Central memory CD8-positive, alpha-beta T cell (primary cell): ENCODE data around the gene SFI1.
"Not testable (repeated sequence)": the region's sequence is repeated elsewhere in the genome, so short reads cannot be mapped to it uniquely, and the experiment has no call there.

Experiments
- ATAC-seq: fragments of 150-1000 bp; cut with Tn5 transposase; replicated peaks from 2 replicates; pipeline ENCODE4 v1.10.0; 2022; ENCODE audit warnings: mild to moderate bottlenecking, moderate FRiP score, moderate number of reproducible peaks; ENCODE audit not compliant: poor library complexity, severe bottlenecking; ENCODE audit errors: extremely low read depth
- DNase-seq, 2 donors: peaks; one replicate each; pipeline ENCODE4 v3.0.0; 2021; ENCODE audit warnings: low spot score in 2 of 2
- H3K27ac Mint-ChIP-seq: one replicate; pipeline ENCODE4 v1.8.0; 2022; ENCODE audit warnings: low read depth, mild to moderate bottlenecking, moderate library complexity, mixed read lengths
- H3K27me3 Mint-ChIP-seq: one replicate; pipeline ENCODE4 v1.8.0; 2022; ENCODE audit warnings: mixed read lengths
- H3K36me3 Mint-ChIP-seq: one replicate; pipeline ENCODE4 v1.8.0; 2022; ENCODE audit warnings: mild to moderate bottlenecking, moderate library complexity, mixed read lengths; ENCODE audit not compliant: insufficient read depth
- H3K4me1 Mint-ChIP-seq: one replicate; pipeline ENCODE4 v1.8.0; 2022; ENCODE audit warnings: mixed read lengths
- H3K4me3 Mint-ChIP-seq: one replicate; pipeline ENCODE4 v1.8.0; 2022; ENCODE audit warnings: mild to moderate bottlenecking, moderate library complexity, mixed read lengths
- H3K9me3 Mint-ChIP-seq: one replicate; pipeline ENCODE4 v1.8.0; 2022; ENCODE audit warnings: mixed read lengths

The SFI1 gene

GRCh38 chr22:31651664-31652063, 155.3 kb downstream of the SFI1 start:
- DNase-seq (no peak), ATAC-seq (no peak)
- H3K27ac Mint-ChIP-seq: peak overlapping the region; percentile 78
- H3K4me1 Mint-ChIP-seq: peaks cover 9% of the 10 kb centered on the region
- H3K36me3 Mint-ChIP-seq: peaks cover 23% of the 10 kb centered on the region
- H3K9me3 Mint-ChIP-seq: no peaks in the 10 kb centered on the region
- no peaks in the 10 kb centered on the region for H3K27me3 Mint-ChIP-seq
- H3K4me3 Mint-ChIP-seq: no peak overlapping the region

GRCh38 chr22:31652088-31652487, 155.8 kb downstream of the SFI1 start:
- Mint-ChIP-seq H3K9me3 (no peaks in the 10 kb centered on the region), H3K36me3 (peaks cover 20% of the 10 kb centered on the region), H3K4me1 (peaks cover 9% of the 10 kb centered on the region), H3K4me3 (no peak overlapping the region), H3K27me3 (no peaks in the 10 kb centered on the region), H3K27ac (no peak overlapping the region)
- DNase-seq (no peak), ATAC-seq (no peak)

- Mint-ChIP-seq H3K27me3 (no peaks in the 10 kb centered on the region), H3K9me3 (no peaks in the 10 kb centered on the region), H3K4me3 (no peak overlapping the region), H3K27ac (no peak overlapping the region), H3K36me3 (peaks cover 14% of the 10 kb centered on the region), H3K4me1 (peaks cover 9% of the 10 kb centered on the region)
- ATAC-seq (no peak), DNase-seq (no peak)
Observed at GRCh38 chr22:31652911-31653684, 156.8 kb downstream of the SFI1 start.

- peaks cover 8% of the 10 kb centered on the region for H3K36me3 Mint-ChIP-seq
- H3K27ac Mint-ChIP-seq: no peak overlapping the region
- DNase-seq (no peak), ATAC-seq (no peak)
- no peaks in the 10 kb centered on the region for H3K27me3 Mint-ChIP-seq
- no peak overlapping the region for H3K4me3 Mint-ChIP-seq
- H3K4me1 Mint-ChIP-seq: peaks cover 9% of the 10 kb centered on the region
- no peaks in the 10 kb centered on the region for H3K9me3 Mint-ChIP-seq
Observed at GRCh38 chr22:31653944-31654343, 157.6 kb downstream of the SFI1 start.

GRCh38 chr22:31654408-31654807, 158.1 kb downstream of the SFI1 start:
- Mint-ChIP-seq H3K9me3 (no peaks in the 10 kb centered on the region), H3K27me3 (no peaks in the 10 kb centered on the region), H3K4me1 (peaks cover 9% of the 10 kb centered on the region), H3K4me3 (no peak overlapping the region), H3K36me3 (peaks cover 8% of the 10 kb centered on the region), H3K27ac (no peak overlapping the region)
- DNase-seq: no peak
- ATAC-seq: no peak

- peaks cover 15% of the 10 kb centered on the region for H3K36me3 Mint-ChIP-seq
- H3K4me1 Mint-ChIP-seq: peaks cover 21% of the 10 kb centered on the region
- no peak overlapping the region for H3K4me3 Mint-ChIP-seq
- no peak overlapping the region for H3K27ac Mint-ChIP-seq
- no peak for ATAC-seq
- no peak for DNase-seq
- H3K9me3 Mint-ChIP-seq: no peaks in the 10 kb centered on the region
- H3K27me3 Mint-ChIP-seq: no peaks in the 10 kb centered on the region
Observed at GRCh38 chr22:31659246-31659645, 162.9 kb downstream of the SFI1 start.

GRCh38 chr22:31660860-31661341, 164.6 kb downstream of the SFI1 start:
- H3K4me1 Mint-ChIP-seq: peaks cover 19% of the 10 kb centered on the region
- not testable (repeated sequence) for H3K9me3 Mint-ChIP-seq, H3K27me3 Mint-ChIP-seq, ATAC-seq
- peak overlapping the region; percentile 99 for H3K27ac Mint-ChIP-seq
- H3K4me3 Mint-ChIP-seq: peak overlapping the region; percentile 95
- DNase-seq: peak in 1 of 2 donors; percentile 18
- peaks cover 15% of the 10 kb centered on the region for H3K36me3 Mint-ChIP-seq

- DNase-seq: peak; percentile 93 to 96
- Mint-ChIP-seq H3K36me3 (peaks cover 15% of the 10 kb centered on the region), H3K4me3 (peak within 1 kb of the TSS; percentile 95), H3K4me1 (peaks cover 19% of the 10 kb centered on the region), H3K27me3 (no peaks in the 10 kb centered on the region), H3K27ac (peak within 1 kb of the TSS; percentile 99), H3K9me3 (no peaks in the 10 kb centered on the region)
- ATAC-seq: peak; percentile 91
Observed at GRCh38 chr22:31661851-31662667, 165.7 kb downstream of the SFI1 start, which contains the start of gene PISD. Gene PISD (minus strand): TSS chr22:31662215. CDS start chr22:31662208, 7 bp downstream.

- Mint-ChIP-seq H3K27me3 (no peaks in the 10 kb centered on the region), H3K36me3 (peaks cover 15% of the 10 kb centered on the region), H3K4me1 (peaks cover 19% of the 10 kb centered on the region), H3K27ac (peak overlapping the region; percentile 99), H3K9me3 (no peaks in the 10 kb centered on the region), H3K4me3 (peak overlapping the region; percentile 95)
- DNase-seq (no peak), ATAC-seq (no peak)
Observed at GRCh38 chr22:31662668-31663037, 166.3 kb downstream of the SFI1 start.
